Sciatic nerve (tissue), 2 donors: Measurements from ENCODE around the gene SCN3B. TPM values are rescaled to one million over a fixed set of nuclear protein-coding genes. Genes with fewer than 3 reads are reported as not detected.

Experiments used
- ATAC-seq: fragments of 200-7000 bp; cut with Tn5 transposase; one replicate; pipeline ENCODE4 v1.9.1; 2020; ENCODE audit warnings: mild to moderate bottlenecking, moderate library complexity
- DNase-seq: peaks from one replicate; pipeline ENCODE4 v3.0.0-alpha.2; 2020; ENCODE audit warnings: low spot score
- intact Hi-C: fragments of 100-400 bp; cut with DNase I; formaldehyde crosslinking; loops from one replicate; pipeline ENCODE4 v1.14.2; 2022
- total RNA-seq: library from RNA; stranded (reverse); fragmentation: NEBNext Ultra II Directional; extraction: Animal tissue kit (Norgen Biotek cat#: 25700); gene quantifications from one replicate; pipeline ENCODE4 v1.2.1, GENCODE V29; 2021
- donor health status: DM: no; HTN: no; CAD: no.
- donor health status: DM: no; HTN: no; CAD: no.

The SCN3B gene
- total RNA-seq, 1 donor from 2014 or later = 1.2 TPM

DNA sequence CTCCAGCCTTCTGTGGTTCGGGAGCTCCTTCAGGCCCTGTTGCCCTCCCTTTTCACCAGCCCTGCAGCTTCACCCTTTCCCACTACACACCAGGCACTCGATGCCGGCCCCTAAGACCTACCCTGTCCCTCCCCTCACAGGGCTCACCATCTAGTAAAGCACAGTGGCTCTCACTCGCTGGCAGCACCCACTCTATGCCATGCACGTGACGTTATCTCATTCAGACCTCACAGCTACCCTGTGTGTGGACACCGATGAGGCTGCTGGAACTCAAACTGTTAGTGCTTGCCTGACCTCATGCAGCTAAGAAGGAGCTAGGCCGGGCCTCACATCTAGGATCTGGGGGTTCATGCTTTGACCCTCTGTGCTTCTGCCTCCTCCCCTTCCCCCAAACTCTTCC, 45.5 kb downstream of the SCN3B start:
- intact Hi-C loops = no loop called here
- DNase-seq (no peak), ATAC-seq (peak; percentile 30)

DNA sequence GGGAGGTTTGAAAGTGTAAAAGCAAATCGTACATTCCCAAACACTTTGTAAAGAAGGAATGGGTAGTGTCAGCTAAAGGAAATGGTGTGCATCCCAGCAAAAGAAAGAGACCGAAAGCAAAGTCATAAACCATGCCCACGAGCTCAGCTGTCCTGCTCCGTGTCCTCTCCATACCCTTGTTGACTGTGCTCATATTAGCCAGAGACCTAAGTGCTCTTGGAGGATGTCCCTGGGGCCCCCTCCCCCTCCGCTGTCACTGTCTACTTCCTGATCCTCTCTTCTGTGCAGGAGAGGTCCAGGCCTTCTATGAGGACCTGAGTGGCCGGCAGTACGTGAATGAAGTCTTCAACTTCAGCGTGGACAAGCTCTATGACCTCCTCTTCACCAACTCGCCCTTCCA, 46.1 kb downstream of the SCN3B start:
- intact Hi-C loops = no loop called here
- DNase-seq (no peak), ATAC-seq (no peak)

DNA sequence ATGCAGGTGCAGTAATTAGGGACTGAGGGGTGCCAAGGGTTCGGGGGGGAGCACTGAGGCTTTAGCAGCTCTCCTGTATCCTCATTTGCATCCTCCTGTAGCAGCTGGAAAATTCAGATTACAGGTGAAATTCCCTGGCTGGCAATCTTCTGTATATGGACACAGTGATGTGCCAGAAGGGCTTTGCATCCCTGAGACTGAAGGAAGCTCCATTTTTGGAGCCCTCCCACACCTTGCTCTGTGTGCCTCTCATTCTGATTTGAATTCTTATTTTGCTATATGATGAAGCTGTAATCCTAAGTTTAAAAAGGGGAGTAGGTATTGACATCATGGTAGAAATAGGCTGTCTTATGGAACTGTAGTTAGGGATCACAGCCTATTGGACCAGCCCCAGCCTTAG, 46.6 kb downstream of the SCN3B start:
- intact Hi-C loops = no loop called here
- no peak for ATAC-seq
- no peak for DNase-seq

DNA sequence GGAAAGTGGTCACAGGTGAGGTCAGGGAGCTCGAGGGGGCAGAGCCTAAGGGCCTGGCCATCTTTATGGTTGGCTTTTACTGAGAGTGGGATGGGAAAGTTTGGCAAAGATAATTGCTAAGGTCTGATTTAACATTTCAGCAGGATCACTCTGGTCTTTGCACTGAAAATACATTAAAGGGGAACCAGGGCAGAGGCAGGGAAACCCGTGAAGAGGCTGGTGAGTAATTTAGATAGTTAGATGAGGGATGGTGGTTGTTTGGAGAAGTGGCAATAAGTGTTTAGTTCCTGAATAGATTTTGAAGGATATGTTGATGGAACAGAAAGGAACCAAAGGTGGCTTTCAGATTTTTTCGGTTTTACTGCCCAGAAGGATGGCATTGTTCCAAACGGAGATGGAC, 50.8 kb downstream of the SCN3B start:
- no peak for ATAC-seq
- intact Hi-C loops = no loop called here
- no peak for DNase-seq

DNA sequence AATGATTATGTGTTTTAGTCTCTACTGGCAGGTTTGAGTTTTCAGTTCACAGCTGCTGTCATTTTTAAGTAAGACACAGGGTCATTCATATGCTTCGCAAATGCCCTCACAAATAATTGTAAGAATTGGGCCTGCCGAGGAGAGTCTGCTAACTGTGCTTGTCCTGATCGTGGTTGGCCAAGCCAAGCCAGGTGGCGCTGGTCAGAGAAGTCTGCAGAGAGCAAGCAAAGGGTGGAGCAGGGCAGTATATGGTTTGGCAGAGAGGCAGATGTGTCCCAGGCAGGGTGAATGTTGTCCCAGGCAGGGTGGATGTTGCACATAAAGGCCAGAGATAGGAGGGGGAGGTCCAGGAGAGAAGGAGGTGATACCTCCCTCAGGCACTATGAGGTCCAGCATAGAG, 52.7 kb downstream of the SCN3B start:
- DNase-seq = no peak
- intact Hi-C loops = no loop called here
- ATAC-seq = no peak

DNA sequence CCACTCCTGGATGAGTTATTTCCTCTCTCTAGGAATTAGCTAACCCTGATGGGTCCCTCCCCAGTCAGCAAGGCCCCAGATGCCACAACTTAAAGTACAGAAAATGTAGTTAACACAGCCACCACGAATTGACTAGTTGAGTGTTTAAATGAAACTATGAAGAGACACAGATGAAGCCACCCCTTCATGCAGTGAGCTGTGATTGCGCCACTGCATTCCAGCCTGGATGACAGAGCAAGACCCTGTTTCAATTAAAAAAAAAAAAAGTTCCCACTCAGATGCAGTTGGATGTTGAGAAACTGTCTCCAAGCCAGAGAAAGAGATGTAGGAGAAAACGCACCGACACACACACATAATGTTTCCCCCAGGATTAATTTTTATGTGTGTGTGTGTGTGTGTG, 53.3 kb downstream of the SCN3B start:
- intact Hi-C loops = no loop called here
- DNase-seq (no peak), ATAC-seq (no peak)

DNA sequence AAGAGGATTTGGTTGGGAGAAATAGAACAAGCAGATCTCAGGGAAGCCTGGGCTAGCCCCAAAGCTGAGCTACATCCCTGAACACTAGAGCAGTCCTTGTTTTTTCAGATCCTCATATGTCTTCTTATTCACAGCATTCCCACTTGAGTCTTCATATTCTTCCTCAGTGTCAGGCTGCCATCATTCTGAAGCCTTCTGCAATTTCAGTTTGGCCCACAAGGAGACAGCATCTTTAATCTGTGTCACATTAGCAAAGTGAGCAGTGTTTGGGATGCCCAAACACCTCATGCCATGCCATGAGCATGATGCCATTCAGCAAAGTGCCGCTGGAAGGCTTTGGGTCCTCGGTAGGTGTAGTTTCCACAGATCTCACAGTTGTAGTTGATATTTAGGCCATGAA, 56.6 kb downstream of the SCN3B start:
- DNase-seq (no peak), ATAC-seq (no peak)
- intact Hi-C loops = no loop called here

DNA sequence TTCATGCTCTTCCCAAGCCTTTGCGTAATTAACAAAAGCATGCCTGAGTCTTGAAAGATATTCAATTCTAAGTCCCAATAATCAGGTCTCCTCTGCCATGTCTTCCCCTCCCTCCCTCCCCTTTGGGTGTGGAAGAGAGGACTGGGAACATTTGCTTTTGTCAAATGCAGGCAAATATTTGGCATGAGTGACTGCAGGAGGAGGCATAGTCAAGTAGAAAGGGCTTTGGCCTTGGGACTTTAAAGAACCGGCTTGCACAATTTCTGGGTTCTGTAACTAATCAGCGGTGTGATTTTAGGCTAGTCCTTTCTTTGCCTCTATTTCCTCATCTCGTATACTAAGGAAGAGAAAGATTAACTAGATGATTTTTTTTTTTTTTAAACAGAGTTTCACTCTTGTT, 59.5 kb downstream of the SCN3B start:
- ATAC-seq (no peak), DNase-seq (no peak)
- intact Hi-C loops = no loop called here

DNA sequence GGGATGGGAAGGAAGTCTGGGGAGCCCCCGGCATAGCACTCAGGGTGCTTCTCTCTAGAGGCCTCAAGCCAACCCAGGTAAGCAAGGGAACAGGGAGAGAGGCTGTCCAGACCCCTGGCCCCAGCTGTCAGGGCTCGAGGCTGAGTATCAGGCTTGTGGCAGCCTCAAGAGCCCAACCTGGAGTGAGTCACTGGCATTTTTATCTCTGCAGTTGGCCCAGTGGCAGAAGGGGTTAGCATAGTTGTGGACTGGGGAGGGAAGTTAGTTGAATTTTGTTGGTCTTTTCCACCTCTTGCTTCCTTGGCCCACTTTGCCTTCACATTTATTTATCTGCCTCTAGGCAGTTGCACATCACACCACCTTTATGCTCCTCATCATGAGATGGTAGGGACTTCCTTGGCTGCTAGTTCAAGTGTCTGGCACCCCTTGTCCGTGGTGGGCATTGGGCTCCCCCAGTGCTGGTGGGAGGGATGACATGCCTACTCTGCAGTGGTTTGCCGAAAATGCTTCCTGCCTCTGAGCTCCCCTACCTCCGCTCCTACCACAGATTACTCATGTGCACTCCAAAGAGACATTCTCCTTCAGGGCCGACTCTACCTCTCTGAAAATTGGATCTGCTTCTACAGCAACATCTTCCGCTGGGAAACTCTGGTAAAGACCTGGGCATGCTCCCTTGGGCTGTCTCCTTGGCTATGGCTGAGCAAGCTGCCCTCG, 60.1 kb downstream of the SCN3B start:
- DNase-seq (no peak), ATAC-seq (no peak)
- intact Hi-C loops = no loop called here

DNA sequence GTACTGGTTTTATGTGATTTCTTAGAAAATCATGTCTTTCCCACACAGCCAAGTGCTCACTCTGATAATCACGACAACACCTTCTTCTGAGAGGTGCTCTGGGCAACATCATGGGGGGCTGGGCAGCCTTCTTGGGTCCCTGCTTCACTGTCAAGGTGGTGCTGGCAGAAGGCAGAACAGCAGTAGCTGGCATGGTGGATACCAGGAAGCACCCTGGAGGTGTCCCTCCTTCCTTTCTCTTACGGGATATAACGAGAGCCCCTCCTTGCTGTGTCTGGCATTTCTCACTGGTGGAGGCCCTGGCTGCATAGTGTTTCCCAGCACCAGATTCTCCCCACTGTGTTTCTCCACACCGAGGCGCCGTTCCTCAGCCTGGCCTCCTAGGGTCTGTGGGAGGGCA, 60.9 kb downstream of the SCN3B start:
- no peak for ATAC-seq
- intact Hi-C loops = no loop called here
- no peak for DNase-seq

DNA sequence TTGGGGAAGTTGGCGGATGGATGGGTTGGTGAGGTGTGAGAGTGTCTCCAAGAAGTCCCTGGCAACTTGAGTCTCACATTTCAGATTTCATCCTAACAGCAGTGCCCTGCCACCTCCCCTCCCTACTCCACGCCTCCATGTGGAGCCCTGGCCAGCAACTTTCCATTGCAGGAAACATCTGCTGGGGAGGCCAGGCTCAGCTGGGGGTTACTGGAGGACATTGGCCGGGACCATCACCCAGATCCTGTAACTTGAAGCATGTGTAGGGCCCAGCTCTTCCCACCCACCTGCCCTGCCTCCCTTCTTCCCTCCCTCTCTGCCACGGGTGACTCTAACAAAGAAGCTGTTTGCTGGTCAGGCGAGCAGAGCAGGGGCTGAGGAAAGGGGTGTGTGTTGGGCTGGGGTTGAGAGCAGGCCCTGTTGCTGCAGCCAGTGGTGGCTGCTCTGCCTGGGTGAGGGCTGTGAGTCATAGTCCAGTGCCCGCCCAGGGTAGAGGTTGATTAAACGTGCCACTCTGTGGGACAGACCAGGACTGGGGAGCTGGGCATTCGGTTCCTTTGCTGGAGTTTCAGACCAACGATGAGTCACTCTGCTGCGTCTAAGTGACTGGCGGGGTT, 64.0 kb downstream of the SCN3B start:
- ATAC-seq = peak; percentile 75
- DNase-seq = peak; percentile 70
- intact Hi-C loops = no loop called here

DNA sequence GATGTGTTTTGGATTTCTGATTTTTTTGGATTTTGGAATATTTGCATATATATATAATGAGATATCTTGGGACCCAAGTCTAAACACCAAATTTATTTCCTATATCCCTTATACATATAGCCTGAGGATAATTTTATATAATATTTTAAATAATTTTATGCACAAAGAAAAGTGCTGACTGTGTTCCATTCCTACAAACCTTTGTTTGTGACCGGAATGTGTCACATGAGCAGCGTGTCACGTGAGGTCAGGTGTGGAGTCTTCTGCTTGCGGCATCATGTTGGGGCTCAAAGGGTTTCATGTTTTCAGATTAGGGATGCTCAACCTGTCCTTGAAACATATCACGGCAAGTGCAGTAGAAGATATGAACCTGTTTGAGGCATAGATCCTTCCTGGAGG, 65.6 kb downstream of the SCN3B start:
- DNase-seq (no peak), ATAC-seq (no peak)
- intact Hi-C loops = no loop called here

DNA sequence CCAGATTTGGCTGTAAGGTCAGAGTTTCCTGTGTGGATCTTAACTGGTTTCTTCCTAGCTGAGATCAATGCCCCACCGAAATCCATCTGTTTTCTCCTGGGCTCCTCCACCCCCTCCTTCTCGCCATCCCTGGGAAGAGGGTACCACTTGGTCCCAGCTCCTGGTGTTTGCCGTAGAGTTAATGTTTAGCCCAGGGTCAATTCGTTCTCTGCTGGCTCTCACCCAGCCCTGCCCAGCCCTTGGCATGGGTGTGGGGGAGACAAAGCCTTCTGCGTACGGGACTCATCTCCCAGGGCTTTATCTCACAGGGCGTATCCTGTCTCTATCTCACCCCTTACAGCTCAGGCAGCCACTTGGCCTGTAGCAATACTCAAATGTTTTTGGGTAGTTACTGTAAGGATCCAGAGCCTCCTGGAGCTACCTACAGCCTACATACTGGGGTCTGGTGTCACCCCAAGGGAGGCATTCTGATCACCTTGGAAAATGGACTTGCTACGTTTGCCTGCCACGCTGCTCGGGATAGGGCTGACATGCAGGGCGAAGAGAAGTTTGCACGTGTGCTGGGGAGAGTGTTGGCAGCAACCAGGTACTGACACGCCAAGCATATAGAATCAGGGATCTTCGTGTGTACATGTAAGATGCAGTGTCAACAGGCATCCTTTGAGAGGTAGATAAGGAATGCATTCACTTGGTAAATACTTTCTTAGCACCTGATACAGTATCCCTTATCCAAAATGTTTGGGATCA, 66.1 kb downstream of the SCN3B start:
- DNase-seq (no peak), ATAC-seq (no peak)
- intact Hi-C loops = no loop called here

DNA sequence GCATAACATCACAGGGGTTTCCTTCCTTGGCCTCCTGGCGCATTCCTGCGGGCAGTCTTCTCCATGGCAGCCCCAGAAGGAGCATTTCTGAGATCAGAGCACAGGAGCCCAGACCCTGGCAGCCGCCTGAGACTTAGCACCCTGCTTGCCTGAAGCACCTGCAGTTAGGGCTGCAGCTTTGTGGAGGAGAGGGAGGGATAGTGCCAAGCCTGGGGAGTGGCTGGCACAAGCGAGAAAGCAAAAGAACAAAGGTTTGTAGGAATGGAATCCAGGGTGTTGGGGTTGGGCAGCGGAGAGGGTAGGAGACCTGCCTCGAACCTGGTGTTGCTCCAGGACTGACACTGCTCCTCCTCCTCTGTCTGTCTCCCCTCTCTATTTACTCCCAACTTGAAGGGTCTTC, 66.9 kb downstream of the SCN3B start:
- intact Hi-C loops = no loop called here
- no peak for ATAC-seq

DNA sequence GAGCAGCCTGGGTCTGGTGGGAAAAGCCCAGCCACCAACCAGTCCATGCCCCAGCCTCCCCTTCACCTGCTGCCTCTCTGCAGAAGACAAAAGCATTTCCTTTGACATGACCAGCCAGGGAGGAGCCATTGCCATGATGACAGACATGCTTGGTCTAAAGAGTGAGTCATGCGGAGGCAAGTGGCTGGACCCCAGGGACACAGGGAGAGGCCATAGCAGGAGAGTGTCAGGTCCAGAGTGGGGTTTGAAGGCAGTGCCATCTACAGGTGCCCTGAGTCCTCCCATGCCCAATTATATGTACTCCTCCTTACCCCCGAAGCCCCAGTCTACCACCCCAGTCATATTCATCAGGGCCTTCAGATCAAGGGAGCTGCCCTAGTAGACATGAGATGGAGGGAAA, 67.4 kb downstream of the SCN3B start:
- DNase-seq = no peak
- no peak for ATAC-seq
- intact Hi-C loops = no loop called here

More for the DNA sequence above, 66.9 kb downstream of the SCN3B start:
- DNase-seq = no peak

DNA sequence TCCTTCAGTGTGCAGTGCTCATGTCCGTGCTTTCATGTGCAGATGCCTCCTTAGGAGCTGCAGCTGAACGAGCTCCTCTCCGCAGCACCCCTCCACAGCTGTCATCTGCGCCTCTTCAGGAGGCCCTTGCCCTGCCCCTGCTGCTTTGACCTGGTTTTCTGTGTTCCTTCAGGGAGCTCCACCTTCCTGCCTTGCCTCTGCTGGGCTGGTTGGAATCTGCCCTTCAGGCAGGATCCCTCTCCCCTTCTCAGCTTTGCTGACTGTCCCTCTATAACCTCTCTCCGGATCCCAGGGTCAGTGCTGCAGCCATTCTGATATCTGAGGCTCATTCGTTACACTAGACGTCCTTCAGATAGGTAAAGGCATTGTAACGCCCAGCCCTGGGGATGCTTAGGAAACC, 67.9 kb downstream of the SCN3B start:
- ATAC-seq (no peak), DNase-seq (no peak)
- intact Hi-C loops = no loop called here

DNA sequence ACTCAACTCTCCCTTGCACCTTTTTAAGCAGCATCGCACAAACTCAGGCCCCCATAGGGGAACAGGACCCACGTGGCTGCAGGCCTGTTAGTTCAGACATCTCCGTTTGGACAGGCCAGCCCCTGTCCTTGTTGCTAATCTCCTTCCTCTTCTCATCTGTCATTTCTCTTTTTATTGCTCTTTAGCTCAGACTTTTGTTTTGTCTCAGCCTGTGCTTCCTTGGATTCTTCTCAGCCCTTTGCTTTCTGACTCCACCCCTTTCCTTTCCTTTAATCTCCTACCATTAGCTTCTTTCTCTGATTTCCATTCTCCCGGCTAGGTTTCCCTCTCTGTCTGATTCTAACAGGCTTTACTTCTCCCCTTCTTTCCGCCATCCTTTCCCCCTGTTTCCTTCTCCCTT, 68.7 kb downstream of the SCN3B start:
- ATAC-seq = no peak
- no peak for DNase-seq
- intact Hi-C loops = no loop called here

DNA sequence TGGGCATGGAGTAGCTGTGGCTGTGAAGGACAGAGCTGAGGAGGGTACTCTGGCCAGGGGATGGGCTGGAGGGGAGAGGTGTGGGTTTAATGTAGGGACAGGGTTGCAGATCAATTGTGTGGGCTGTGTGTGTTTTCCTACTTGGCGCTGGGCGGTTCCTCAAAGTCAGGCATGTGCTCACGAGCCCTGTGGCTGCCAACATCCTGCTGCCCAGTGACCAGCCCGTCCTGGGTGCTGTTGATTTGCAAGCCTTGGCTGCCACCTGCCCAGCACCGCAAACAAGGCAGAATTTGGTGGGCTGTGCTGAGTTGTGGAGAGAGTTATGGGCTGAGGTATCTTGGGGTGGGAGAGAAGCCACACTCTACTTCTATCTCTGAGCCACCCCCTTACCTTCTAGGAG, 69.2 kb downstream of the SCN3B start:
- ATAC-seq = no peak
- DNase-seq = no peak
- intact Hi-C loops = no loop called here

DNA sequence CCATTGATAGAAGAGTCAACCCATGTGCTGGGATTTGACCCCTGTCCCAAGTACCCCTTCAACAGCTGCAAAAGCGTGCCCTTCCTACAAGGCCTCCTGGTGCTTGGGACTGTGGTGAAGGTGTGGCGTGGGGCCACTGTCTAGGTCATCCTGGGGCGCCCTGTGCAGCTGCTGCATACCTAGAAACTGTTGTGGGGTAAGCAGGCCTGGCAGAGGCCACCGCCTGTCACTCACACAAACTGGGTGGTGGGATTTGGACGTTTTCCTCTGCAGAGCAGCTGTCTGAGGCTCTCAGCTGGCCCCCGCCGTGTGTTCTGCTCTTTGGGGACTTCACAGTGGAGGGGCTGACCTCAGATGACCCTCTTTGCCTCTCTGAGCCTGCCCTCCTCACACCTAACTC, 69.7 kb downstream of the SCN3B start:
- DNase-seq (no peak), ATAC-seq (no peak)
- intact Hi-C loops = loop anchor here (5.0 kb wide), 1 partner anchor 123 kb away; no protein-coding TSS in a partner anchor

DNA sequence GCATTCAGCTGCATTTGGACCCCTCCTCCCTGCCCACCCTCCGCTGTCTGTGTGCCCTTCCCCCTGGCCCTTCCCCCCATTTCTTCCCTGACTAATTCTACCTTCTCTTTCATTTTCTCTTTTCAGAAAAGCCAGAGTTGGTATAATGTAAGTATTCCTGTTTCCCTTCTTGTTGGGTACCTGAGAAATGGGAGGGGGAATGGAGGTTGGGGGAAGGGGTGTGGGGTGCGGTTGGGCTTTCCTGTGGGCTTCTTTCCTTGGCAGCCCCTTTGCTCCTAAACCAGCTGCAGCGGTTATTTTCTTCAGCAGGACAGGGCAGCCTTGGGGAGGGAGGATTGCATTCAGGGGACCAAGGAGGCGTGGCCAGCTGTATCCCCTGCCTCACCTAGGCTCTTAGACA, 70.2 kb downstream of the SCN3B start:
- no peak for ATAC-seq
- intact Hi-C loops = loop anchor here (5.0 kb wide), 1 partner anchor 123 kb away; no protein-coding TSS in a partner anchor

More for the DNA sequence above, 70.2 kb downstream of the SCN3B start:
- DNase-seq = no peak
